ENCODE data around the gene ZBTB32.

DNA sequence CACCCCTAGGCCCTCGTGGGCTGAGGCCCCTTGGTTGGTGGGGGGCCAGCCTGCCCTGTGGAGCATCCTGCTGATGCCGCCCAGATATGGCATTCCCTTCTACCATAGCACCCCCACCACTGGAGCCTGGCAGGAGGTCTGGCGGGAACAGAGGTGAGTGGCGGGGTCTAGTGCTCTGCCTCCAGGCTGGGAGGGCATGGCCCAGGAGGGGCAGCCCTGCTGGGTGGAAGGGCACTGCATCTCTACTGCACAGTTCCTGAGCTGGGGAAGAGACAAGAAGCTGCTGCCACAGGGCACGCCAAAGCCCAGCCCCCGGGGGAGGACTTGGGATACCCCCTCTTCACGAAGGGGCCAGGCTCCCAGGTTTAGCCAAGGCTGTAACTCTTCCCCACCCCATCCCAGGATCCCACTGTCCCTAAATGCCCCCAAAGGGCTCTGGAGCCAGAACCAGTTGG, 11.0 kb downstream of the ZBTB32 start:
- TF ChIP-seq CTCF (conservative IDR thresholded peaks at IDR 0.05 in 1 of 2, IDR thresholded peaks at IDR 0.05 in 1 of 2; ENCODE audit: extremely low read depth in 1 of 2, insufficient read depth in 1 of 2, low read depth in 1 of 2, low read length in 2 of 2) = no peak
- no peak for TF ChIP-seq EZH2 (IDR thresholded peaks at IDR 0.05; ENCODE audit: borderline replicate concordance, low read length)

All from mammary epithelial cell (primary cell).